ENCODE data around the gene AZIN2.

Gene AZIN2

GRCh38 chr1:33140153-33141149, 59.5 kb downstream of the AZIN2 start:
- no peaks in the 10 kb centered on the region for H3K9me3 ChIP-seq (ENCODE audit: control insufficient read depth, insufficient read depth, low read length)
- no peak overlapping the region for H3K9ac ChIP-seq (ENCODE audit: low read depth, low read length)
- no peaks in the 10 kb centered on the region for H3K27me3 ChIP-seq (ENCODE audit: control insufficient read depth, insufficient read depth, low read length)
- H3K36me3 ChIP-seq (ENCODE audit: control insufficient read depth, insufficient read depth, low read length) = no peaks in the 10 kb centered on the region
- peaks cover 15% of the 10 kb centered on the region for H3K4me1 ChIP-seq (ENCODE audit: control insufficient read depth, insufficient read depth, low read length)
- H3K4me3 ChIP-seq (ENCODE audit: low read depth, low read length) = no peak overlapping the region

GRCh38 chr1:33141216-33141615, 60.3 kb downstream of the AZIN2 start:
- H3K36me3 ChIP-seq (ENCODE audit: control insufficient read depth, insufficient read depth, low read length) = no peaks in the 10 kb centered on the region
- no peaks in the 10 kb centered on the region for H3K27me3 ChIP-seq (ENCODE audit: control insufficient read depth, insufficient read depth, low read length)
- H3K4me3 ChIP-seq (ENCODE audit: low read depth, low read length) = no peak overlapping the region
- H3K9ac ChIP-seq (ENCODE audit: low read depth, low read length) = no peak overlapping the region
- no peaks in the 10 kb centered on the region for H3K9me3 ChIP-seq (ENCODE audit: control insufficient read depth, insufficient read depth, low read length)
- H3K4me1 ChIP-seq (ENCODE audit: control insufficient read depth, insufficient read depth, low read length) = peaks cover 15% of the 10 kb centered on the region

GRCh38 chr1:33141781-33142180, 60.8 kb downstream of the AZIN2 start:
- Histone ChIP-seq H3K4me3 (ENCODE audit: low read depth, low read length) (no peak overlapping the region), H3K9ac (ENCODE audit: low read depth, low read length) (no peak overlapping the region), H3K27me3 (ENCODE audit: control insufficient read depth, insufficient read depth, low read length) (no peaks in the 10 kb centered on the region), H3K9me3 (ENCODE audit: control insufficient read depth, insufficient read depth, low read length) (no peaks in the 10 kb centered on the region), H3K4me1 (ENCODE audit: control insufficient read depth, insufficient read depth, low read length) (peaks cover 15% of the 10 kb centered on the region), H3K36me3 (ENCODE audit: control insufficient read depth, insufficient read depth, low read length) (no peaks in the 10 kb centered on the region)

- peaks cover 15% of the 10 kb centered on the region for H3K4me1 ChIP-seq (ENCODE audit: control insufficient read depth, insufficient read depth, low read length)
- H3K4me3 ChIP-seq (ENCODE audit: low read depth, low read length) = no peak overlapping the region
- no peaks in the 10 kb centered on the region for H3K9me3 ChIP-seq (ENCODE audit: control insufficient read depth, insufficient read depth, low read length)
- peaks cover 4% of the 10 kb centered on the region for H3K36me3 ChIP-seq (ENCODE audit: control insufficient read depth, insufficient read depth, low read length)
- no peak overlapping the region for H3K9ac ChIP-seq (ENCODE audit: low read depth, low read length)
- H3K27me3 ChIP-seq (ENCODE audit: control insufficient read depth, insufficient read depth, low read length) = no peaks in the 10 kb centered on the region
Observed at GRCh38 chr1:33142483-33143064, 61.6 kb downstream of the AZIN2 start.

DNA sequence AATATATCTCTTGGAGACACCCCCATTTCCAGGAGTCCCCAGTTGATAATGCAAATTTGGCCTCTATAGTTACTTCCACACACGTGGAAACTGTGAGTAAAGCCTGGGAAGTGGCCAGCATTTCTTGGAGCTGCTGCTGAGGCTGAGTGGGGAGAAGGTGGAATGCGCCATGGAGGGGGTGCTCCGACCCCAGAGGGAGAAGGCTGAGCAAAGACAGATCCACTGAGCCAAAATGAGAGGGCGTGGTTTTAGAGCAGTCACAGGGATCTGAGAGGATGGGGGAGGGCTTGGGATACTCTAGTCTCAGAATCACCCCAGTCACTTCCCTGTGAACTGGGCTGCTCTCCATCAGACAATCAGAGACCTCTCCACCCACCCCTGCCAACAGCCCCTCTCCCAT, 62.2 kb downstream of the AZIN2 start:
- Histone ChIP-seq H3K27me3 (ENCODE audit: control insufficient read depth, insufficient read depth, low read length) (no peaks in the 10 kb centered on the region), H3K4me1 (ENCODE audit: control insufficient read depth, insufficient read depth, low read length) (peaks cover 12% of the 10 kb centered on the region), H3K9me3 (ENCODE audit: control insufficient read depth, insufficient read depth, low read length) (no peaks in the 10 kb centered on the region), H3K4me3 (ENCODE audit: low read depth, low read length) (no peak overlapping the region), H3K36me3 (ENCODE audit: control insufficient read depth, insufficient read depth, low read length) (peaks cover 4% of the 10 kb centered on the region), H3K9ac (ENCODE audit: low read depth, low read length) (no peak overlapping the region)

- Histone ChIP-seq H3K36me3 (ENCODE audit: control insufficient read depth, insufficient read depth, low read length) (peaks cover 4% of the 10 kb centered on the region), H3K9ac (ENCODE audit: low read depth, low read length) (no peak overlapping the region), H3K27me3 (ENCODE audit: control insufficient read depth, insufficient read depth, low read length) (no peaks in the 10 kb centered on the region), H3K4me3 (ENCODE audit: low read depth, low read length) (no peak overlapping the region), H3K9me3 (ENCODE audit: control insufficient read depth, insufficient read depth, low read length) (no peaks in the 10 kb centered on the region), H3K4me1 (ENCODE audit: control insufficient read depth, insufficient read depth, low read length) (peaks cover 9% of the 10 kb centered on the region)
Observed at GRCh38 chr1:33143698-33144097, 62.7 kb downstream of the AZIN2 start.

GRCh38 chr1:33146003-33146402, 65.0 kb downstream of the AZIN2 start:
- Histone ChIP-seq H3K36me3 (ENCODE audit: control insufficient read depth, insufficient read depth, low read length) (peaks cover 4% of the 10 kb centered on the region), H3K27me3 (ENCODE audit: control insufficient read depth, insufficient read depth, low read length) (no peaks in the 10 kb centered on the region), H3K4me1 (ENCODE audit: control insufficient read depth, insufficient read depth, low read length) (peaks cover under 1% of the 10 kb centered on the region), H3K9ac (ENCODE audit: low read depth, low read length) (no peak overlapping the region), H3K4me3 (ENCODE audit: low read depth, low read length) (no peak overlapping the region), H3K9me3 (ENCODE audit: control insufficient read depth, insufficient read depth, low read length) (no peaks in the 10 kb centered on the region)

GRCh38 chr1:33147275-33147996, 66.5 kb downstream of the AZIN2 start:
- Histone ChIP-seq H3K36me3 (ENCODE audit: control insufficient read depth, insufficient read depth, low read length) (peaks cover 4% of the 10 kb centered on the region), H3K9ac (ENCODE audit: low read depth, low read length) (no peak overlapping the region), H3K4me1 (ENCODE audit: control insufficient read depth, insufficient read depth, low read length) (peaks cover 6% of the 10 kb centered on the region), H3K4me3 (ENCODE audit: low read depth, low read length) (no peak overlapping the region), H3K9me3 (ENCODE audit: control insufficient read depth, insufficient read depth, low read length) (no peaks in the 10 kb centered on the region), H3K27me3 (ENCODE audit: control insufficient read depth, insufficient read depth, low read length) (no peaks in the 10 kb centered on the region)

- Histone ChIP-seq H3K36me3 (ENCODE audit: control insufficient read depth, insufficient read depth, low read length) (peaks cover 4% of the 10 kb centered on the region), H3K4me1 (ENCODE audit: control insufficient read depth, insufficient read depth, low read length) (peaks cover 9% of the 10 kb centered on the region), H3K4me3 (ENCODE audit: low read depth, low read length) (no peak overlapping the region), H3K9me3 (ENCODE audit: control insufficient read depth, insufficient read depth, low read length) (no peaks in the 10 kb centered on the region), H3K9ac (ENCODE audit: low read depth, low read length) (no peak overlapping the region), H3K27me3 (ENCODE audit: control insufficient read depth, insufficient read depth, low read length) (no peaks in the 10 kb centered on the region)
Observed at GRCh38 chr1:33147997-33148314, 67.0 kb downstream of the AZIN2 start.

DNA sequence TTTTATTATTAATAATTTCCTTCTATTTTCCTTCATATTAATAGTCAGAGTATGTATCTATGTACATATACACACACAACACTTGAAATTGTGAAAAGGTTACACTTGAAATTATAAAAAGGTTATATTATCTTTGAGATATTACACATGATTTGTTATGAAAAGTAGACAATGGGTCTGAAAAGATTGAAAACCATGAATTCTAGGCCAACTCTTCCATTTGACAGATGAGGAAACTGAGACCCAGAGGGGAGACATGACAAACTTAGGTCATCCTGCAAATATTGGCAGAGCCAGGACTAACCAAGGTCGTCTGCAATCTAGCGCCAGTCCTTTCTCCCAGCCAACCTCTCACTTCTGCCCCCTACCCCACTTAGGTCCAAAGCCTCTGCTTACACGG, 67.7 kb downstream of the AZIN2 start:
- Histone ChIP-seq H3K4me3 (ENCODE audit: low read depth, low read length) (no peak overlapping the region), H3K9ac (ENCODE audit: low read depth, low read length) (no peak overlapping the region), H3K27me3 (ENCODE audit: control insufficient read depth, insufficient read depth, low read length) (no peaks in the 10 kb centered on the region), H3K36me3 (ENCODE audit: control insufficient read depth, insufficient read depth, low read length) (peaks cover 4% of the 10 kb centered on the region), H3K4me1 (ENCODE audit: control insufficient read depth, insufficient read depth, low read length) (peaks cover 15% of the 10 kb centered on the region), H3K9me3 (ENCODE audit: control insufficient read depth, insufficient read depth, low read length) (no peaks in the 10 kb centered on the region)

DNA sequence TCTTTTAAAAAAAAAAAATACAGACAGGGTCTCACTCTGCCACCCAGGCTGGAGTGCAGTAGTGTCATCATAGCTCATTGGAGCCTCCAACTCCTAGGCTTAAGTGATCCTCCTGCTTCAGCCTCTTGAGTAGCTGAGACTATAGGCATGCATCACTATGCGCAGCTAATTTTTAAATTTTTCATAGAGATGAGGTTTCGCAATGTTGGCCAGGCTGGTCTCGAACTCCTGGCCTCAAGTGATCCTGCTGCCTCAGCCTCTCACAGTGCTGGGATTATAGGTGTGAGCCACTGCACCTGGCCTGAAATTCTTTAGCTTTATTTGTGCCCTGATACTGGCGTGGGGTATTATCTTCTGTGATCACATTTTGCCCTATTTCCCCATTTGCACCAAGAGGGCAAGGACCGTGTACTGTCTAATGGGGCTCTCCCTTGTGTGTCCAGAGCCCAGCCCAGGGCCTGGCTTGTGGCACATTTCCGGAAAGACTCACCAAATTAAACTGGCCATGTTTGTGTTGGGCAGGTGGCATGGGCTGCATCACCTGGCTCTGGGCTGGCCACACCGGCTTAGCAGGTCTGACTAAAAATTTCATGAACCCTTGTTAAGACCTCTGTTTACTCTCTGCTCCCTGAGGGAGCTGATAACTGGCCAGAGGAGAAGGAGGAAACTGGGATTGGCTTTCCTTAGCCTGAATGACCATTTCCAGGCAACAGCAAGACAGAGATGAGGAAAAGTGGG, 68.7 kb downstream of the AZIN2 start:
- H3K9me3 ChIP-seq (ENCODE audit: control insufficient read depth, insufficient read depth, low read length) = no peaks in the 10 kb centered on the region
- H3K4me1 ChIP-seq (ENCODE audit: control insufficient read depth, insufficient read depth, low read length) = peaks cover 17% of the 10 kb centered on the region
- H3K4me3 ChIP-seq (ENCODE audit: low read depth, low read length) = no peak overlapping the region
- peaks cover 4% of the 10 kb centered on the region for H3K36me3 ChIP-seq (ENCODE audit: control insufficient read depth, insufficient read depth, low read length)
- no peaks in the 10 kb centered on the region for H3K27me3 ChIP-seq (ENCODE audit: control insufficient read depth, insufficient read depth, low read length)
- H3K9ac ChIP-seq (ENCODE audit: low read depth, low read length) = no peak overlapping the region

Measured in iPS-15b (cell line).